Fibroblast of skin of right quadriceps (primary cell): ENCODE data around the gene ACTBL2.
"Not testable (repeated sequence)": the region's sequence is repeated elsewhere in the genome, so short reads cannot be mapped to it uniquely, and the experiment has no call there.

Experiments
- DNase-seq: peaks from one replicate; pipeline ENCODE4 v3.0.0-alpha.2; 2013

The ACTBL2 gene

GRCh38 chr5:57494104-57495098 is 11.8 kb upstream of the ACTBL2 start:
- DNase-seq: peak; percentile 99

- DNase-seq: no peak
Measured at GRCh38 chr5:57493034-57493433, 10.4 kb upstream of the ACTBL2 start.

- no peak for DNase-seq
Measured at GRCh38 chr5:57492632-57493031, 10.0 kb upstream of the ACTBL2 start.

GRCh38 chr5:57491369-57491965 is 8.9 kb upstream of the ACTBL2 start:
- DNase-seq: no peak

GRCh38 chr5:57488215-57488955 is 5.8 kb upstream of the ACTBL2 start:
- DNase-seq: peak; percentile 37

GRCh38 chr5:57486027-57486602 is 3.5 kb upstream of the ACTBL2 start:
- DNase-seq: no peak

- DNase-seq: no peak
Measured at GRCh38 chr5:57478826-57479225, 3.8 kb downstream of the ACTBL2 start.

- peak; percentile 48 for DNase-seq
Measured at GRCh38 chr5:57476601-57477056, 6.0 kb downstream of the ACTBL2 start.

- no peak for DNase-seq
Measured at GRCh38 chr5:57470339-57470738, 12.3 kb downstream of the ACTBL2 start.

GRCh38 chr5:57468481-57469163 is 14.0 kb downstream of the ACTBL2 start:
- DNase-seq: peak; percentile 73

- DNase-seq: no peak
Measured at GRCh38 chr5:57466544-57466943, 16.1 kb downstream of the ACTBL2 start.

GRCh38 chr5:57460056-57460455 is 22.6 kb downstream of the ACTBL2 start:
- DNase-seq: not testable (repeated sequence)

- no peak for DNase-seq
Measured at GRCh38 chr5:57458443-57458842, 24.2 kb downstream of the ACTBL2 start.

- DNase-seq: no peak
Measured at GRCh38 chr5:57456531-57457135, 26.0 kb downstream of the ACTBL2 start.

- DNase-seq: no peak
Measured at GRCh38 chr5:57455511-57456455, 26.8 kb downstream of the ACTBL2 start.

- DNase-seq: no peak
Measured at GRCh38 chr5:57454896-57455295, 27.7 kb downstream of the ACTBL2 start.

- DNase-seq: no peak
Measured at GRCh38 chr5:57453728-57454127, 28.9 kb downstream of the ACTBL2 start.

- no peak for DNase-seq
Measured at GRCh38 chr5:57452885-57453284, 29.7 kb downstream of the ACTBL2 start.

GRCh38 chr5:57450991-57451876 is 31.4 kb downstream of the ACTBL2 start:
- DNase-seq: peak; percentile 74

GRCh38 chr5:57448751-57449150 is 33.9 kb downstream of the ACTBL2 start:
- DNase-seq: no peak
